ENCODE measurements around the gene SLC6A2. TPM values are rescaled to one million over a fixed set of nuclear protein-coding genes. Genes with fewer than 3 reads are reported as not detected.

Gene SLC6A2
- total RNA-seq, 1 donor from 2014 or later: not detected

DNA sequence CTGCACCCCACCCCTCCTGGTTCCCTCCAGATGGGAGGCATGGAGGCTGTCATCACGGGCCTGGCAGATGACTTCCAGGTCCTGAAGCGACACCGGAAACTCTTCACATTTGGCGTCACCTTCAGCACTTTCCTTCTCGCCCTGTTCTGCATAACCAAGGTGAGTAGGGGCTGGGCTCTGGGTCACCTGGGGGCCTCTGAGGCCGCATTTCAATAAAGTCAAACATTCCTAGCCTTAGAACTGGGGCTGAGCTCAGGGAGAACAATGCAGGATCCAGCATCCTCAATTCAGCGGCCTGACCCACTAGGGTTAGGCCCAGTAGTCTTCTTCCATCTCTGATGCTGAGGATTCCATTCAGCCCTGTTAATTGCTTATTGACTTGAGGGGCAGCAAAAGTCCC is 42.1 kb downstream of the SLC6A2 start:
- no peaks in the 10 kb centered on the region for H3K4me1 Mint-ChIP-seq (ENCODE audit: low read depth)
- H3K9me3 Mint-ChIP-seq (ENCODE audit: low read depth): no peaks in the 10 kb centered on the region
- H3K27ac Mint-ChIP-seq (ENCODE audit: unreplicated experiment): no peak overlapping the region
- TF ChIP-seq, protein P1, sequence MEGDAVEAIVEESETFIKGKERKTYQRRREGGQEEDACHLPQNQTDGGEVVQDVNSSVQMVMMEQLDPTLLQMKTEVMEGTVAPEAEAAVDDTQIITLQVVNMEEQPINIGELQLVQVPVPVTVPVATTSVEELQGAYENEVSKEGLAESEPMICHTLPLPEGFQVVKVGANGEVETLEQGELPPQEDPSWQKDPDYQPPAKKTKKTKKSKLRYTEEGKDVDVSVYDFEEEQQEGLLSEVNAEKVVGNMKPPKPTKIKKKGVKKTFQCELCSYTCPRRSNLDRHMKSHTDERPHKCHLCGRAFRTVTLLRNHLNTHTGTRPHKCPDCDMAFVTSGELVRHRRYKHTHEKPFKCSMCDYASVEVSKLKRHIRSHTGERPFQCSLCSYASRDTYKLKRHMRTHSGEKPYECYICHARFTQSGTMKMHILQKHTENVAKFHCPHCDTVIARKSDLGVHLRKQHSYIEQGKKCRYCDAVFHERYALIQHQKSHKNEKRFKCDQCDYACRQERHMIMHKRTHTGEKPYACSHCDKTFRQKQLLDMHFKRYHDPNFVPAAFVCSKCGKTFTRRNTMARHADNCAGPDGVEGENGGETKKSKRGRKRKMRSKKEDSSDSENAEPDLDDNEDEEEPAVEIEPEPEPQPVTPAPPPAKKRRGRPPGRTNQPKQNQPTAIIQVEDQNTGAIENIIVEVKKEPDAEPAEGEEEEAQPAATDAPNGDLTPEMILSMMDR (IDR thresholded peaks at IDR 0.05): no peak
- peaks cover 7% of the 10 kb centered on the region for H3K27me3 Mint-ChIP-seq (ENCODE audit: low read depth)
- H3K36me3 Mint-ChIP-seq (ENCODE audit: low read depth): no peaks in the 10 kb centered on the region
- DNase-seq (ENCODE audit: low spot score): no peak
- H3K4me3 Mint-ChIP-seq (ENCODE audit: unreplicated experiment): no peak overlapping the region

DNA sequence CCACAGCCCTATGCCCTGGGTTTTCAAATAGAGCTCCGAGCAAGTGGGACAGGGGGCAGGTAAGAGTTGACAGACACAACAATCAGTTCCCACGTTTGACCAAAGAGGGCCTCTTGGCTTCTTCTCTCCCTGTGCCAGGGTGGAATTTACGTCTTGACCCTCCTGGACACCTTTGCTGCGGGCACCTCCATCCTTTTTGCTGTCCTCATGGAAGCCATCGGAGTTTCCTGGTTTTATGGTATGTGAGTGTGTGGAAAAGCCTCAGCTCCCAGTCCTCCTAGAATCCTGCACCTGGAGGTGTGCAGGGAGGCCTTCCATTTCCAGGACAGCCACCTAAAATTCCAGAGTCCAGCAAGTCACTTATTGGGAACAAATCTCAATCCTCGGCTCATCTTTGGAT is 42.5 kb downstream of the SLC6A2 start:
- no peaks in the 10 kb centered on the region for H3K9me3 Mint-ChIP-seq (ENCODE audit: low read depth)
- H3K4me3 Mint-ChIP-seq (ENCODE audit: unreplicated experiment): no peak overlapping the region
- TF ChIP-seq, protein P1 (IDR thresholded peaks at IDR 0.05): no peak
- H3K36me3 Mint-ChIP-seq (ENCODE audit: low read depth): no peaks in the 10 kb centered on the region
- peaks cover 7% of the 10 kb centered on the region for H3K27me3 Mint-ChIP-seq (ENCODE audit: low read depth)
- H3K27ac Mint-ChIP-seq (ENCODE audit: unreplicated experiment): no peak overlapping the region
- no peaks in the 10 kb centered on the region for H3K4me1 Mint-ChIP-seq (ENCODE audit: low read depth)
- DNase-seq (ENCODE audit: low spot score): no peak

DNA sequence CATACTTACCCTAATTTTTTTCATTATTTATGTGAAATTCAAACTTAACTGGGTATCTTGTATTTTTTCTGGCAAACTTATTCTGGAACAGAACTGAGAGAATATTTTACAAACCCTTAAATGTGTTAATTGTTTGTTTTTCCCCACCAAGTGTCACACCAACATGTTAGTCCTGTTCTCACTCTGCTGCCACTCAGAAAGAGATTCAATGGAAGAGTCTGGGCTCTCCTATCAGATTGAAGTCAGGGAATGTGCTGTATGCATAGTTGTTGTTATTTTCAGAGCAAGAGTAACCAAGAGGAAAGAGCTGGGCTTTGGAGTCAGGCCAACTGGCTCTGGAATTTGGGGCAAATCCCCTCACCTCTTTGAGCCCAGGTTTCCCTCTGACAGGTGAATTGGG is 43.2 kb downstream of the SLC6A2 start:
- H3K4me3 Mint-ChIP-seq (ENCODE audit: unreplicated experiment): no peak overlapping the region
- no peaks in the 10 kb centered on the region for H3K4me1 Mint-ChIP-seq (ENCODE audit: low read depth)
- no peak for DNase-seq (ENCODE audit: low spot score)
- H3K27me3 Mint-ChIP-seq (ENCODE audit: low read depth): peaks cover 9% of the 10 kb centered on the region
- no peak overlapping the region for H3K27ac Mint-ChIP-seq (ENCODE audit: unreplicated experiment)
- no peaks in the 10 kb centered on the region for H3K9me3 Mint-ChIP-seq (ENCODE audit: low read depth)
- TF ChIP-seq, protein P1 (IDR thresholded peaks at IDR 0.05): no peak
- no peaks in the 10 kb centered on the region for H3K36me3 Mint-ChIP-seq (ENCODE audit: low read depth)

DNA sequence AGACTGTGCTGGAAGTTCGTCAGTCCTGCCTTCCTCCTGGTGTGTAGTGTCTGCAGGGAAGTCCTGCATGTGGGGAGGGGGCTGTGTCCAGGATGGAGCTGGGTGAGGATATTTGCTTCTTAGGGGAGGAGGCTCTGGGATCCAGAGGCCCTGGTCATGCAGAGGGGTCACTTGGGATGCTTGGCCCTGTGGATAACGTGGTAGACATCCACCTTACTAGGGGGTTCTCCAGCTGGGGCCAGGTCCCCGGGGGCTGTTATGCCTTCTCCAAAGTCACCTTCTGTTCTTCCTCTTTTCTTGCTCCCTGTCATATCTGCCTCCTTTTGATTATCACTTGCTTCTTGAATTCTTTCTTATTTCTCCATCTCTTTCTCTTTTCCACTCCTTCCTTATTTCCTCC is 43.8 kb downstream of the SLC6A2 start:
- H3K4me1 Mint-ChIP-seq (ENCODE audit: low read depth): no peaks in the 10 kb centered on the region
- H3K4me3 Mint-ChIP-seq (ENCODE audit: unreplicated experiment): no peak overlapping the region
- H3K36me3 Mint-ChIP-seq (ENCODE audit: low read depth): no peaks in the 10 kb centered on the region
- TF ChIP-seq, protein P1 (IDR thresholded peaks at IDR 0.05): no peak
- H3K9me3 Mint-ChIP-seq (ENCODE audit: low read depth): no peaks in the 10 kb centered on the region
- no peak overlapping the region for H3K27ac Mint-ChIP-seq (ENCODE audit: unreplicated experiment)
- no peak for DNase-seq (ENCODE audit: low spot score)
- peaks cover 15% of the 10 kb centered on the region for H3K27me3 Mint-ChIP-seq (ENCODE audit: low read depth)

DNA sequence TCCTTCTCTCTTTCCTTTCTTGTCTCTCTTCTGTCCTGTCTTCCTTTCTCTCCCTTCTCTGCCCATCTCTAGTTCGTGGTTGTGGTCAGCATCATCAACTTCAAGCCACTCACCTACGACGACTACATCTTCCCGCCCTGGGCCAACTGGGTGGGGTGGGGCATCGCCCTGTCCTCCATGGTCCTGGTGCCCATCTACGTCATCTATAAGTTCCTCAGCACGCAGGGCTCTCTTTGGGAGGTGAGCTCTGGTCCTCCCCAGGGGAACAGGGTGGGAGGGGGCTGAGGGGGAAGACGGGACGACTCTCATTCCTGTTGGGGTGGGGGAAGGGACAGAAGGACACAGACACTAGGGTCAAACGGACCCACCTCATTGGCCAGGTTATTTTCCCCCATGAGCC is 44.3 kb downstream of the SLC6A2 start:
- Mint-ChIP-seq H3K27me3 (ENCODE audit: low read depth) (peaks cover 20% of the 10 kb centered on the region), H3K4me3 (ENCODE audit: unreplicated experiment) (no peak overlapping the region), H3K9me3 (ENCODE audit: low read depth) (no peaks in the 10 kb centered on the region), H3K36me3 (ENCODE audit: low read depth) (no peaks in the 10 kb centered on the region), H3K27ac (ENCODE audit: unreplicated experiment) (no peak overlapping the region), H3K4me1 (ENCODE audit: low read depth) (no peaks in the 10 kb centered on the region)
- TF ChIP-seq, protein P1 (IDR thresholded peaks at IDR 0.05): no peak
- no peak for DNase-seq (ENCODE audit: low spot score)
